Upper lobe of left lung (tissue), 4 donors: ENCODE measurements around the gene BAG2.

ENCODE experiments used
- CTCF ChIP-seq, 6 experiments: fragments of 450-650 bp in 4 of 6; fragments of 200-600 bp in 2 of 6; sonication (generic) in 2 of 6; IDR thresholded peaks; one replicate each; pipeline ENCODE4 v1.5.1; 2016 to 2019; ENCODE audit warnings: antibody characterized with exemption in 6 of 6
- POLR2A ChIP-seq, 4 donors: fragments of 450-650 bp; IDR thresholded peaks; one replicate each; pipeline ENCODE4 v1.5.1; 2016 to 2017; ENCODE audit warnings: antibody characterized with exemption in 4 of 4, mild to moderate bottlenecking in 2 of 4
- POLR2AphosphoS5 ChIP-seq, 2 donors: sonication (generic); formaldehyde crosslinking; IDR thresholded peaks; one replicate each; pipeline ENCODE4 v1.5.1; 2017; ENCODE audit warnings: antibody characterized with exemption in 2 of 2

GRCh38 chr6:57147401-57147800 lies 24.7 kb upstream of the BAG2 start:
- TF ChIP-seq CTCF (IDR thresholded peaks at IDR 0.05) (no peak), POLR2A (IDR thresholded peaks at IDR 0.05) (no peak), POLR2AphosphoS5 (IDR thresholded peaks at IDR 0.05) (no peak)
